GM21619 (cell line): Measurements from ENCODE around the gene ABHD3.
"Not testable (repeated sequence)": the region's sequence is repeated elsewhere in the genome, so short reads cannot be mapped to it uniquely, and the experiment has no call there.

Experiments
- ATAC-seq: cut with Tn5 transposase; IDR thresholded peaks from one replicate; pipeline ENCODE4 v1.9.1; 2021; ENCODE audit not compliant: unreplicated experiment

ABHD3 gene, protein sequence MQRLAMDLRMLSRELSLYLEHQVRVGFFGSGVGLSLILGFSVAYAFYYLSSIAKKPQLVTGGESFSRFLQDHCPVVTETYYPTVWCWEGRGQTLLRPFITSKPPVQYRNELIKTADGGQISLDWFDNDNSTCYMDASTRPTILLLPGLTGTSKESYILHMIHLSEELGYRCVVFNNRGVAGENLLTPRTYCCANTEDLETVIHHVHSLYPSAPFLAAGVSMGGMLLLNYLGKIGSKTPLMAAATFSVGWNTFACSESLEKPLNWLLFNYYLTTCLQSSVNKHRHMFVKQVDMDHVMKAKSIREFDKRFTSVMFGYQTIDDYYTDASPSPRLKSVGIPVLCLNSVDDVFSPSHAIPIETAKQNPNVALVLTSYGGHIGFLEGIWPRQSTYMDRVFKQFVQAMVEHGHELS

GRCh38 chr18:21704603-21705364 is at the start of gene ABHD3:
TSS of gene ABHD3 (minus strand) at chr18:21704774. CDS start at chr18:21704665, 109 bp downstream.
- peak; percentile 93 for ATAC-seq

GRCh38 chr18:21747764-21748693 is 43.5 kb upstream of the ABHD3 start:
- ATAC-seq = no peak

GRCh38 chr18:21747268-21747667 is 42.7 kb upstream of the ABHD3 start:
- no peak for ATAC-seq

- ATAC-seq = no peak
These were observed 40.7 kb upstream of the ABHD3 start for GRCh38 chr18:21745231-21745630.

- no peak for ATAC-seq
These were observed 38.7 kb upstream of the ABHD3 start for GRCh38 chr18:21743166-21743832.

GRCh38 chr18:21742315-21742687 is 37.7 kb upstream of the ABHD3 start:
- no peak for ATAC-seq

DNA sequence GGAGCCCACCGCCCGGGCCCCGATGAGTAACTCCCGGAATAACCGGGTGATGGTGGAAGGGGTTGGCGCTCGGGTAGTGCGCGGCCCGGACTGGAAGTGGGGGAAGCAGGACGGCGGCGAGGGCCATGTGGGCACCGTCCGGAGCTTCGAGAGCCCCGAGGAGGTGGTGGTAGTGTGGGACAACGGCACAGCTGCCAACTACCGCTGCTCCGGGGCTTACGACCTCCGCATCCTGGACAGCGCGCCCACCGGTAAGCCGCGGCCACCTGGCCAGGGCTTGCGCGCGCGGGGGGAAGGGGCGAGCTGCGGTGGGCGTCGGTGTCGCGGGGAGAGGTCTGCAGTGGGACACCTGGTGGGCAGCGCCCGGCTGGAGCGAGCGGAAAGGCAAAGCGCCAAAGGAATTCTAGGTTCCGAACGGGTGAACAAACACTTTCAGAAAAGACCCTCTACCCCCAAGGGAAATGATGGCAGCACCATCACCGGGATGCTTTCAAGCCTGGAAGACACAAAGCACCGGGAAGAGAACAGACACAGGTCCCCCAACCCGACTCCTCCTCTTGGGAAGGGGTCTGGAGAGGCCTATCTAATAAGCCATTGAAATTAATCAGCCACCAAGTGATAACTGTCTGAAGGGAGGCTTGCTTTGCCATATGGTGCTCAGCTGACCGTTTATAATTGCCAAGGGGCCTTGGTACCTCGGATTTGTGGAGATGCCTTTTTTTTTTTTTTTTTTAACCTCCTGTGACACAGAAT is 37.2 kb upstream of the ABHD3 start:
- peak; percentile 13 for ATAC-seq

GRCh38 chr18:21741312-21741561 is 36.7 kb upstream of the ABHD3 start:
- ATAC-seq = peak; percentile 38

- ATAC-seq = peak; percentile 93
These were observed 36.2 kb upstream of the ABHD3 start, which contains the start of gene MIB1 for GRCh38 chr18:21740538-21741311. TSS of gene MIB1 (plus strand) at chr18:21740792. CDS start at chr18:21741584, 792 bp downstream.

DNA sequence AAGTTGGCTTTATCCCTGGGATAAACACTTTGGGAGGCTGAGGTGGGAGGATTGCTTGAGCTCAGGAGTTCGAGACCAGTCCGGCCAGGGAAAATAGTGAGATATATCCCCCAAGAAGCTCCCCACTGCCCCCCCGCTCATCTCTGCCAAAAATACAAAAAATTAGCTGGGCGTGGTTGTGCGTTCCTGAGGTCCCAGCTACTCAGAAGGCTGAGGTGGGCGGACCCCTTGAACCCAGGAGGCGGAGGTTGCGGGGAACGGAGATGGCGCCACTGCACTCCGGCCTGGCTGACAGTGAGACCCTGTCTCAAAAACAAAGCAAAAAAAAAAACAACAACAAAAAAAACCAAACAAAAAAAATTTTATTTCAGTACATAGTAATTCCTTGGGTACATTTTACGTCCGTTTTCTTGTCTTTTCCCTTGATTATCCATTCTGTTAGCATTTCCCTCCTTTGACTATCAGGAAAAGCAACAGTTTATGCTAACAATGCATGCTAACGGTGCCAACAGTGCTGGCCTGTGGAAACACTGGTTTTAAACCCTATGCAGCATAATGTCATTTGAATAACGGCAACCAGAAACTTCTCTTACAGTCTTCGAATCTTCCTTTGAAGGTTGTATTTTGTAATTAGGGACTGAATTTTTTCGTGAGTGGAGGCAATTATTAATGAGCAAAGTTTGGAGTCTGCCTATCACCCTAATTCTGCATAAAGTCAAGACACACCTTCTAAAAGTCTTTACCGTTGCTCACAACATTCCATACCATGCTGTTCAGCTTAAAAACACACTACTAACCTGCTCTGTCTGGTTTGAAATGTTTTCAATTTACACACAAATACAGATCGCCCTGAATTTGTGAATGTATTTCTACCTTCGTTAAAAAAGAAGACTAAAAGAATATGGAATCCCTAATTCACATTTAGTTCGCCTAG is 35.3 kb upstream of the ABHD3 start:
- peak; percentile 4 for ATAC-seq

DNA sequence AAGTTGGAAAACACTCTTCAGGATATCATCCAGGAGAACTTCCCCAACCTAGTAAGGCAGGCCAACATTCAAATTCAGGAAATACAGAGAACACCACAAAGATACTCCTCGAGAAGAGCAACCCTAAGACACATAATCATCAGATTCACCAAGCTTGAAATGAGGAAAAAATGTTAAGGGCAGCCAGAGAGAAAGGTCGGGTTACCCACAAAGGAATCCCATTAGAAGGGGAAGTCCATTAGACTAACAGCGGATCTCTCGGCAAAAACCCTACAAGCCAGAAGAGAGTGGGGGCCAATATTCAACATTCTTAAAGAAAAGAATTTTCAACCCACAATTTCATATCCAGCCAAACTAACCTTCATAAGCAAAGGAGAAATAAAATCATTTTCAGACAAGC is 32.4 kb upstream of the ABHD3 start:
- not testable (repeated sequence) for ATAC-seq

DNA sequence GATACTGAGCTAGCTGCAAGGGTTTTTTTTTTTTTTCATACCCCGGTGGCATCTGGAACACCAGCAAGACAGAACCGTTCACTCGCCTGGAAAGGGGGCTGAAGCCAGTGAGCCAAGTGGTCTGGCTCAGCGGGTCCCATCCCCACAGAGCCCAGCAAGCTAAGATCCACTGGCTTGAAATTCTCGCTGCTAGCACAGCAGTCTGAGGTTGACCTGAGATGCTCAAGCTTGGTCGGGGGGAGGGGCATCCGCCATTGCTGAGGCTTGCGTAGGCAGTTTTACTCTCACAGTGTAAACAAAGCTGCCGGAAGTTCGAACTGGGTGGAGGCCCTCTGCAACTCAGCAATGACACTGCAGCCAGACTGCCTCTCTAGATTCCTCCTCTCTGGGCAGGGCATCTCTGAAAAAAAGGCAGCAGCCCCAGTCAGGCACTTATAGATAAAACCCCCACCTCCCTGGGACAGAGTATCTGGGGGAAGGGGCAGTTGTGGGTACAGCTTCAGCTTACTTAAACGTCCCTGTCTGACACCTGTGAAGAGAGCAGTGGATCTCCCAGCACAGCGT is 31.0 kb upstream of the ABHD3 start:
- ATAC-seq = no peak

GRCh38 chr18:21733011-21733410 is 28.4 kb upstream of the ABHD3 start:
- no peak for ATAC-seq

DNA sequence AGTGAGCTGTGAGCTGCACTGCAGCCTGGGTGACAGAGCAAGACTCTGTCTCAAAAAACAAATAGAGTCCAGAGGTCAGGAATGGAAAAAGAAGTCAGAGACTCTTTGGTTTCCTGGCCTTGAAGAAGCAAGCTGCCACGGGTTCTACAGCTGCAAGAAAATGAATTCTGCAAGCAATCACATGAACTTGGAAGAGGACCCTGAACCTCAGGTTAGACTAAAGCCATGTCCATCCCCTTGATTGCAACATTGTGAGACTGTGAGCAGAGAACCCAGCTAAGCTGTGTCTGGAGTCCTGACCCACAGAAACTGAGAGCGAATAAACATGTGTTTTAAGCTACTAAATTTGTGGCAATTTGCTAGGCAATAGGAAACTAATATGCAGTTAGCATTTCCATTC is 23.1 kb upstream of the ABHD3 start:
- ATAC-seq = no peak

GRCh38 chr18:21725201-21725600 is 20.6 kb upstream of the ABHD3 start:
- no peak for ATAC-seq

DNA sequence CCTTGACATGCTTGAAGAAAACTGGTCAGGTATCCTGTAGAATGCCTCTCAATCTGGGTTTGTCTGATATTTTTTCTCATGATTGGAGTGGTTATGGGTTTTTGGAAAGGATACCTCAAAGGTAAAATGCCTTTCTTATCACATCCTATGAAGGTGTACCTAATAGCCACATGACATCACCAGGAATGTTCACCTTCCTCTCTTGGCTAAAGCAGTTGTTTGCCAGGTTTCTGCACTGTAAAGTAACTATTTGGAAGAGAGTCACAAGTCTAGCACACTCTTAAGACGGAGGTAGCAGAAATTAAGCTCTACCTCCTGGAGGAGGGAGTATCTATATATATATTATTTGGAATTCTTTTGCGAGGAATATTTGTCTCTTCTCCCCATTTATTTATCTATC is 18.1 kb upstream of the ABHD3 start:
- no peak for ATAC-seq

- ATAC-seq = no peak
These were observed 9.9 kb upstream of the ABHD3 start for GRCh38 chr18:21714474-21714873.

- not testable (repeated sequence) for ATAC-seq
These were observed 2.6 kb upstream of the ABHD3 start for GRCh38 chr18:21707130-21707529.
